Heart left ventricle (tissue), 16 donors: ENCODE data around the gene SEC31A. TPM values are rescaled to one million over a fixed set of nuclear protein-coding genes. Genes with fewer than 3 reads are reported as not detected.

Experiments
- ATAC-seq, 4 donors: fragments of 200-7000 bp; cut with Tn5 transposase; one replicate each; pipeline ENCODE4 v1.9.1; 2020 to 2022; ENCODE audit warnings: moderate library complexity in 4 of 4, mild to moderate bottlenecking in 3 of 4, moderate number of reproducible peaks in 1 of 4
- DNase-seq, 5 donors: peaks; one replicate each; pipeline ENCODE4 v3.0.0-alpha.2; 2020
- H3K27ac ChIP-seq, 12 donors: fragments of 200-600 bp; sonication (generic) in 4 of 12; one replicate each; pipeline versions ENCODE4 v1.5.0 to v1.8.0; 2016 to 2022; ENCODE audit warnings: mild to moderate bottlenecking in 2 of 12
- H3K27me3 ChIP-seq, 9 donors: fragments of 200-600 bp; sonication (generic) in 2 of 9; one replicate each; pipeline versions ENCODE4 v1.5.1 to v1.8.0; 2016 to 2022; ENCODE audit warnings: mild to moderate bottlenecking in 3 of 9
- H3K36me3 ChIP-seq, 9 donors: fragments of 200-600 bp; sonication (generic) in 2 of 9; one replicate each; pipeline versions ENCODE4 v1.5.0 to v1.8.0; 2018 to 2022; ENCODE audit warnings: mild to moderate bottlenecking in 2 of 9
- H3K4me1 ChIP-seq, 12 donors: fragments of 200-600 bp; sonication (generic) in 4 of 12; one replicate each; pipeline versions ENCODE4 v1.5.0 to v1.8.0; 2016 to 2022; ENCODE audit warnings: mild to moderate bottlenecking in 3 of 12
- H3K4me3 ChIP-seq, 12 donors: fragments of 200-600 bp; sonication (generic) in 4 of 12; one replicate each; pipeline versions ENCODE4 v1.5.0 to v1.8.0; 2017 to 2022; ENCODE audit warnings: mild to moderate bottlenecking in 9 of 12, moderate library complexity in 4 of 12
- H3K9me3 ChIP-seq, 12 donors: fragments of 200-600 bp; sonication (generic) in 4 of 12; one replicate each; pipeline versions ENCODE4 v1.5.0 to v1.8.0; 2016 to 2022; ENCODE audit warnings: mild to moderate bottlenecking in 1 of 12
- POLR2A ChIP-seq, 2 donors: fragments of 450-650 bp; IDR thresholded peaks; one replicate each; pipeline ENCODE4 v1.6.1; 2017; ENCODE audit warnings: antibody characterized with exemption in 2 of 2, mild to moderate bottlenecking in 2 of 2, moderate library complexity in 2 of 2
- WGBS, 4 donors: extraction: QIAGEN DNeasy Blood & Tissue Kit in 2 of 4; methylation state at CpG; one replicate each; pipeline versions ENCODE4 v1.1.5 to v1.1.7; 2013 to 2018; 5-methylcytosine and 5-hydroxymethylcytosine counted together
- intact Hi-C, 10 donors: fragments of 100-400 bp; cut with DNase I; formaldehyde crosslinking; loops; one replicate each; pipeline versions ENCODE4 v1.11.1 to v1.14.2; 2022
- polyA plus RNA-seq, 2 donors: library from polyadenylated mRNA; stranded (reverse); fragments of 200-250 nt; gene quantifications; one replicate each; pipeline ENCODE4 v1.2.3, GENCODE V29; 2013
- total RNA-seq, 9 donors: library from RNA; depleted of rRNA in 2 of 9; stranded (reverse); fragments of >200 nt in 2 of 9; fragmentation: NEBNext Ultra II Directional in 3 of 9; extraction: Animal tissue kit (Norgen Biotek cat#: 25700) in 3 of 9; gene quantifications; one replicate each; pipeline versions ENCODE4 v1.1.0 to v1.2.4, GENCODE V29; 2016 to 2023
- TF ChIP-seq, protein P1 (sequence below), 12 donors: fragments of 200-600 bp; sonication (generic) in 4 of 12; IDR thresholded peaks; one replicate each; pipeline versions ENCODE4 v1.5.0 to v1.8.0; 2018 to 2022; ENCODE audit warnings: antibody characterized with exemption in 12 of 12, mild to moderate bottlenecking in 5 of 12
- donor health status: ischemic (EF 13 %, LVEDD 7.1; RV severe dilation, severe dysfunction).
- donor health status: healthy with polysubstance abuse.
- donor health status: DM: no; HTN: yes; CAD: no.
- donor health status: DM: no; HTN: no; CAD: no.
- donor health status: ischemic (EF 25% LVEDD 6.9; RV normal size, moderate dysfunction).
- donor health status: ischemic (EF 25% LVEDD 5.7; RV mildly dilated, moderate dysfunction).
- donor health status: healthy.
- donor health status: DM: yes; HTN: yes; CAD: no.
- donor health status: ischemic (EF 35%, LVEDD 5.7; RV mildly dilated, moderate dysfunction).
- donor health status: nonischemic (EF 11% LVEDD 7.7; RV severe dilation, severe dysfunction).
- donor health status: DM: yes; HTN: yes; CAD: no.
- donor health status: PGD.
- donor health status: ischemic (EF 29% LVEDD 5.4; RV normal size, mild dysfunction).
- donor health status: nonischemic (EF 23%, LVEDD 6.1; RV moderate dilation, normal function).

The SEC31A gene
- total and polyA plus RNA-seq, 11 donors = 81.0 to 168 (median 101) TPM

DNA sequence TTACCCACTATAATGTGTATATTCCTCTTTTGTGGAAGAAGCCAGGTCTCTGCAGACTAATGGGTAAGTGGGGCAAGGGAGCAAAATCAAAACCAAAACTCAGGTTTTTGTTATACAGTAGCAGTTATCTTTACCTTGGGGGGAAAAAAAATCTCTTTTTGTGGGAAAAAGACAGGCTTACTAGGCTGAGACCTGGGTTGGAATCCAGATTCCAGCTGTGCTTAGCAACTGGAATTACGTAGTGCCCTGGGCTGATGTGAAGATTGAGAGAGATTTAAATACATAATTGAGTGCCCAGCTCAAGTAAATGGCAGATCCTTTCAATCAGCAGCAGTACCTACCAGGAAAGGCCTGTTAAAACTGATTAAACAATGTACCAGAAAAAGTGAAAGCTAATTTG, 76.9 kb downstream of the SEC31A start:
- ATAC-seq (no peak), DNase-seq (no peak)
- Histone ChIP-seq H3K9me3 (no peaks in the 10 kb centered on the region), H3K27ac (no peak overlapping the region), H3K27me3 (no peaks in the 10 kb centered on the region), H3K36me3 (peaks cover 0 to 33% (median 29%) of the 10 kb centered on the region in 9 donors), H3K4me3 (no peak overlapping the region), H3K4me1 (peaks cover 0 to 6% (median 0%) of the 10 kb centered on the region in 12 donors)
- WGBS, 4 donors = 85 to 96% (median 91%) methylated on average over 1 of the region's 1 CpG
- TF ChIP-seq, protein P1, sequence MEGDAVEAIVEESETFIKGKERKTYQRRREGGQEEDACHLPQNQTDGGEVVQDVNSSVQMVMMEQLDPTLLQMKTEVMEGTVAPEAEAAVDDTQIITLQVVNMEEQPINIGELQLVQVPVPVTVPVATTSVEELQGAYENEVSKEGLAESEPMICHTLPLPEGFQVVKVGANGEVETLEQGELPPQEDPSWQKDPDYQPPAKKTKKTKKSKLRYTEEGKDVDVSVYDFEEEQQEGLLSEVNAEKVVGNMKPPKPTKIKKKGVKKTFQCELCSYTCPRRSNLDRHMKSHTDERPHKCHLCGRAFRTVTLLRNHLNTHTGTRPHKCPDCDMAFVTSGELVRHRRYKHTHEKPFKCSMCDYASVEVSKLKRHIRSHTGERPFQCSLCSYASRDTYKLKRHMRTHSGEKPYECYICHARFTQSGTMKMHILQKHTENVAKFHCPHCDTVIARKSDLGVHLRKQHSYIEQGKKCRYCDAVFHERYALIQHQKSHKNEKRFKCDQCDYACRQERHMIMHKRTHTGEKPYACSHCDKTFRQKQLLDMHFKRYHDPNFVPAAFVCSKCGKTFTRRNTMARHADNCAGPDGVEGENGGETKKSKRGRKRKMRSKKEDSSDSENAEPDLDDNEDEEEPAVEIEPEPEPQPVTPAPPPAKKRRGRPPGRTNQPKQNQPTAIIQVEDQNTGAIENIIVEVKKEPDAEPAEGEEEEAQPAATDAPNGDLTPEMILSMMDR (IDR thresholded peaks at IDR 0.05) = no peak
- no peak for TF ChIP-seq POLR2A (IDR thresholded peaks at IDR 0.05)
- intact Hi-C loops = no loop called here

DNA sequence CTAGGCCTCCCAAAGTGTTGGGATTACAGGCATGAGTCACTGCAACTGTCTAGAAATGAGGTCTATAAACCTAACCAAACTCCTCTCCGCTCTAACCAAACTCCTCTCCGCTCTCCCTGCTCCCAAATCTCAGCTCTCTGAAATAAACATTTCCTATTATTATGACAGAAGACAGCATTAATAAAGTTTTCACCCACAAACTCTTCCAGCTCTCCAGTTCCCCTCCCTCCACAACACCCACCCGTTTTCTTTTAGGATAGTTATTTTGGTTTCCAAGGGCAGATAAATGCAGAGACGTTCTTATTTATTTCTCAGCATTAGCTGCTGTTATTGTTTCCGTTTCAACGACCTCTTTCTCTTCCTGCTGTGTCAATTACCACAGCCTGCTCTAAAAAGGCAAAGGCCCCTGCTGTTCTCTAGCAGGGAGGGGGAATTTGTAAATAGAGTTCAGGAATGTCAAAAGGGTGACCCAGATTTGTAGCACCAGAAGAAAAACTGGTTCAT, 79.1 kb downstream of the SEC31A start:
- ATAC-seq (peak in 1 of 4 donors; percentile 20), DNase-seq (no peak)
- H3K9me3 ChIP-seq = no peaks in the 10 kb centered on the region
- intact Hi-C loops = no loop called here
- peaks cover 0 to 6% (median 0%) of the 10 kb centered on the region in 12 donors for H3K4me1 ChIP-seq
- TF ChIP-seq, protein P1 (IDR thresholded peaks at IDR 0.05) = no peak
- TF ChIP-seq POLR2A (IDR thresholded peaks at IDR 0.05) = no peak
- peak overlapping the region in 3 of 12 donors; percentile 12 to 59 (median 28) for H3K27ac ChIP-seq
- 37 to 47% (median 40%) methylated on average over 6 of the region's 6 CpGs for WGBS, 4 donors
- peaks cover 0 to 11% (median 8%) of the 10 kb centered on the region in 9 donors for H3K36me3 ChIP-seq
- H3K4me3 ChIP-seq = no peak overlapping the region
- no peaks in the 10 kb centered on the region for H3K27me3 ChIP-seq

DNA sequence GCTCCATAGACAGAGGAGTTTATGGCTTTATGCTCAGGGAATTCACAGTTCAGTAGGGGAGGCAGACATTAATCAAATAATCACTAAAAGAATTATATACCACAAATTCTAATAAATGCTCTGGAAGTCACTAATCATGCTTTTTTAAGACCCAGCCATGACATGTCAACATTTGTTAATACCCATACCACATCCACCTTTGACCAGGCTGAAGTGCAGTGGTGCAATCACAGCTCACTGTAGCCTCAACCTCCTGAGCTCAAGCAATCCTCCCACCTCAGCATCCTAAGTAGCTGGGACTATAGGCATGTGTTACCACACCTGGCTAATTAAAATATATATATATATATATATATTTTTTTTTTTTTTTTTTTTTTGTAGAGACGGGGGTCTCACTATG, 79.6 kb downstream of the SEC31A start:
- no peaks in the 10 kb centered on the region for H3K27me3 ChIP-seq
- TF ChIP-seq, protein P1 (IDR thresholded peaks at IDR 0.05) = no peak
- no peak for TF ChIP-seq POLR2A (IDR thresholded peaks at IDR 0.05)
- no peak overlapping the region for H3K27ac ChIP-seq
- no peak overlapping the region for H3K4me3 ChIP-seq
- H3K9me3 ChIP-seq = no peaks in the 10 kb centered on the region
- intact Hi-C loops = no loop called here
- DNase-seq = no peak
- no peak for ATAC-seq
- 57 to 100% (median 78%) methylated on average over 1 of the region's 1 CpG for WGBS, 4 donors
- H3K36me3 ChIP-seq = peaks cover 0 to 7% (median 4%) of the 10 kb centered on the region in 9 donors
- H3K4me1 ChIP-seq = peaks cover 0 to 6% (median 0%) of the 10 kb centered on the region in 12 donors

DNA sequence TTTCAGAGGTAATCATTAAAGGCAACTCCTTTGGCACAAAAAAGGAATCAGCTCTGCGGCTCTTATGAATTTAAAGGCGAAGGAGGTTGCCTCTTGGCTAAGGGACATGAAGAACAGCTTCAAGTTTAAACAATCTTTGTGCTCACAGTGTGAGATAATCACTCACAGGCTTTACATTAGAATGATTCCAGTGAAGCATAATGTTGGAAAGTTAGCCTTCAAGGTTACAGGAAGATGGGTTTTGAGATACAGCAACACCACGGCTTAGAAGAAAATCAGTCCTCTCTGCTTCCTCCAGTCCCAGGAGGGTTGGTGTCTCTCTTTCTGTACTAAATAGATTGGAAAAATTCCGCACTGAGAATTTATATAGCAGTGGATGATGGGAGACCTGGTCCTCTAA, 80.8 kb downstream of the SEC31A start:
- DNase-seq (no peak), ATAC-seq (no peak)
- no peaks in the 10 kb centered on the region for H3K36me3 ChIP-seq
- intact Hi-C loops = no loop called here
- TF ChIP-seq POLR2A (IDR thresholded peaks at IDR 0.05) = no peak
- TF ChIP-seq, protein P1 (IDR thresholded peaks at IDR 0.05) = no peak
- no peaks in the 10 kb centered on the region for H3K27me3 ChIP-seq
- no peak overlapping the region for H3K4me3 ChIP-seq
- WGBS, 4 donors = 52 to 68% (median 62%) methylated on average over 4 of the region's 4 CpGs
- no peaks in the 10 kb centered on the region for H3K9me3 ChIP-seq
- no peak overlapping the region for H3K27ac ChIP-seq
- H3K4me1 ChIP-seq = peaks cover 0 to 6% (median 0%) of the 10 kb centered on the region in 12 donors
